PFSK-1 (cell line): ENCODE measurements around the gene APOD.

Experiments
- FOXP2 ChIP-seq: optimal IDR thresholded peaks from 2 replicates; pipeline ENCODE3; 2011; ENCODE audit warnings: borderline replicate concordance, control low read depth, inconsistent platforms; ENCODE audit not compliant: insufficient read depth; ENCODE audit errors: extremely low read length, extremely low read depth
- POLR2AphosphoS5 ChIP-seq: IDR thresholded peaks from 2 replicates; pipeline ENCODE4 v1.6.1; 2012; ENCODE audit warnings: low read depth, mild to moderate bottlenecking, control low read depth, low read length, moderate library complexity
- REST ChIP-seq, 2 experiments: IDR thresholded peaks; 2 replicates each; pipeline versions ENCODE4 v1.6.1 to v1.8.0; 2011 to 2012; ENCODE audit warnings: low read depth in 2 of 2, low read length in 2 of 2, control low read depth in 1 of 2, inconsistent platforms in 1 of 2, mild to moderate bottlenecking in 1 of 2, moderate library complexity in 1 of 2; ENCODE audit not compliant: insufficient read depth in 1 of 2
- SIN3A ChIP-seq: IDR thresholded peaks from 2 replicates; pipeline ENCODE4 v1.6.1; 2012; ENCODE audit warnings: mild to moderate bottlenecking, low read length, moderate library complexity, borderline replicate concordance; ENCODE audit not compliant: insufficient read depth
- TAF1 ChIP-seq: IDR thresholded peaks from 2 replicates; pipeline ENCODE4 v1.6.1; 2012; ENCODE audit warnings: low read length, control low read depth, borderline replicate concordance; ENCODE audit not compliant: insufficient read depth

The APOD gene

GRCh38 chr3:195557322-195557721 is 26.4 kb downstream of the APOD start:
- no peak for TF ChIP-seq POLR2AphosphoS5
- no peak for TF ChIP-seq SIN3A
- no peak for TF ChIP-seq FOXP2
- no peak for TF ChIP-seq TAF1
- no peak for TF ChIP-seq REST (IDR thresholded peaks at IDR 0.05; ENCODE audit: insufficient read depth in 1 of 2, low read depth in 2 of 2, low read length in 2 of 2)

GRCh38 chr3:195556390-195556789 is 27.4 kb downstream of the APOD start:
- TF ChIP-seq POLR2AphosphoS5, result no peak
- TF ChIP-seq TAF1, result no peak
- TF ChIP-seq REST (IDR thresholded peaks at IDR 0.05; ENCODE audit: insufficient read depth in 1 of 2, low read depth in 2 of 2, low read length in 2 of 2), result no peak
- no peak for TF ChIP-seq SIN3A
- no peak for TF ChIP-seq FOXP2

GRCh38 chr3:195555110-195555509 is 28.6 kb downstream of the APOD start:
- TF ChIP-seq TAF1, result no peak
- no peak for TF ChIP-seq POLR2AphosphoS5
- no peak for TF ChIP-seq FOXP2
- TF ChIP-seq SIN3A, result no peak
- TF ChIP-seq REST (IDR thresholded peaks at IDR 0.05; ENCODE audit: insufficient read depth in 1 of 2, low read depth in 2 of 2, low read length in 2 of 2), result no peak

- TF ChIP-seq POLR2AphosphoS5 (no peak), FOXP2 (no peak), REST (IDR thresholded peaks at IDR 0.05; ENCODE audit: insufficient read depth in 1 of 2, low read depth in 2 of 2, low read length in 2 of 2) (no peak), SIN3A (no peak), TAF1 (no peak)
Observed at GRCh38 chr3:195554458-195554857, 29.3 kb downstream of the APOD start.

GRCh38 chr3:195553268-195553667 is 30.5 kb downstream of the APOD start:
- TF ChIP-seq POLR2AphosphoS5, result no peak
- TF ChIP-seq FOXP2, result no peak
- TF ChIP-seq REST (IDR thresholded peaks at IDR 0.05; ENCODE audit: insufficient read depth in 1 of 2, low read depth in 2 of 2, low read length in 2 of 2), result no peak
- TF ChIP-seq SIN3A, result no peak
- no peak for TF ChIP-seq TAF1
